HG03442 (cell line): ENCODE results near the gene METTL25B.
A peak's percentile ranks its signal among the peaks of the same experiment; 100 is the strongest.

Experiments used
- ATAC-seq: cut with Tn5 transposase; IDR thresholded peaks from one replicate; pipeline ENCODE4 v1.9.1; 2021; ENCODE audit warnings: mild to moderate bottlenecking, moderate library complexity; ENCODE audit not compliant: unreplicated experiment

METTL25B gene

GRCh38 chr1:156766298-156767100 is 38.2 kb downstream of the METTL25B start:
- ATAC-seq, result peak; percentile 6

- ATAC-seq, result peak; percentile 91
These were observed 39.0 kb downstream of the METTL25B start, which contains the start of gene PRCC for GRCh38 chr1:156767101-156767878. Gene PRCC (plus strand): TSS chr1:156767535. CDS start chr1:156767772, 237 bp downstream.

- ATAC-seq, result no peak
These were observed 39.8 kb downstream of the METTL25B start for GRCh38 chr1:156767879-156768604.

- ATAC-seq, result no peak
These were observed 40.5 kb downstream of the METTL25B start for GRCh38 chr1:156768610-156769295.

- no peak for ATAC-seq
These were observed 44.0 kb downstream of the METTL25B start for GRCh38 chr1:156772222-156772621.

GRCh38 chr1:156772728-156773497 is 44.6 kb downstream of the METTL25B start:
- ATAC-seq, result no peak

GRCh38 chr1:156773607-156774006 is 45.3 kb downstream of the METTL25B start:
- ATAC-seq, result no peak

GRCh38 chr1:156775799-156776198 is 47.5 kb downstream of the METTL25B start:
- no peak for ATAC-seq

GRCh38 chr1:156776942-156777341 is 48.7 kb downstream of the METTL25B start:
- no peak for ATAC-seq

- no peak for ATAC-seq
These were observed 49.3 kb downstream of the METTL25B start for GRCh38 chr1:156777573-156777972.

- ATAC-seq, result no peak
These were observed 53.4 kb downstream of the METTL25B start for GRCh38 chr1:156781585-156782186.

GRCh38 chr1:156785458-156785857 is 57.2 kb downstream of the METTL25B start:
- ATAC-seq, result no peak
